ENCODE measurements around the gene ADGRV1.

The ADGRV1 gene

DNA sequence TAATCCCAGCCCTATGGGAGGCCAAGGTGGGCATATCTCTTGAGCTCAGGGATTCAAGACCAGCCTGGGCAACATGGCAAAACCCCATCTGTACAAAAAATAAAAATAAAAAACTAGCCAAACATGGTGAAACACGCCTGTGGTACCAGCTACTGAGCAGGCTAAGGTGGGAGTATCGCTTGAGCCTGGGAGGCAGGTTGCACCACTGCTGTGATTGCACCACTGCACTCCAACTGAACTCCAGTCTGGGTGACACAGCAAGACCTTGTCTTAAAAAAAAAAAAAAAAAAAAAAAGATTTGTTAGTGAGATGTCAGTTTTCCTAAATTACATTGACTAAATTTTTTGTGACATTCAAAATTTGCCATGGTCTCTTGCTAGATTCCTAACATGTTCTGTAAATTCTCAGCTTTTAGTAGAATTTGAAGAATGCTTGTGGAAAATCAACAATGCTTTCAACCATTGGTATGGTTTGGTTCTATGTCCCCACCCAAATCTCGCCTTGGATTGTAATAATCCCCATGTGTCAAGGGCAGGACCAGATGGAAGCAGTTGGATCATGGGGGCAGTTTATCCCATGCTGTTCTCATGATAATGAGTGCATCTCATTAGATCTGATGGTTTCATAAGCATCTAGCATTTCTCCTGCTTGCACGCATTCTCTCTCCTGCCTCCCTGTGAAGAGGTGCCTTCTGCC, 588.5 kb downstream of the ADGRV1 start:
- DNase-seq (ENCODE audit: extremely low read depth, low read depth): no peak
- TF ChIP-seq, protein P1, sequence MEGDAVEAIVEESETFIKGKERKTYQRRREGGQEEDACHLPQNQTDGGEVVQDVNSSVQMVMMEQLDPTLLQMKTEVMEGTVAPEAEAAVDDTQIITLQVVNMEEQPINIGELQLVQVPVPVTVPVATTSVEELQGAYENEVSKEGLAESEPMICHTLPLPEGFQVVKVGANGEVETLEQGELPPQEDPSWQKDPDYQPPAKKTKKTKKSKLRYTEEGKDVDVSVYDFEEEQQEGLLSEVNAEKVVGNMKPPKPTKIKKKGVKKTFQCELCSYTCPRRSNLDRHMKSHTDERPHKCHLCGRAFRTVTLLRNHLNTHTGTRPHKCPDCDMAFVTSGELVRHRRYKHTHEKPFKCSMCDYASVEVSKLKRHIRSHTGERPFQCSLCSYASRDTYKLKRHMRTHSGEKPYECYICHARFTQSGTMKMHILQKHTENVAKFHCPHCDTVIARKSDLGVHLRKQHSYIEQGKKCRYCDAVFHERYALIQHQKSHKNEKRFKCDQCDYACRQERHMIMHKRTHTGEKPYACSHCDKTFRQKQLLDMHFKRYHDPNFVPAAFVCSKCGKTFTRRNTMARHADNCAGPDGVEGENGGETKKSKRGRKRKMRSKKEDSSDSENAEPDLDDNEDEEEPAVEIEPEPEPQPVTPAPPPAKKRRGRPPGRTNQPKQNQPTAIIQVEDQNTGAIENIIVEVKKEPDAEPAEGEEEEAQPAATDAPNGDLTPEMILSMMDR (IDR thresholded peaks at IDR 0.05; ENCODE audit: low read depth, low read length, missing control alignments): no peak
- no peak overlapping the region for H3K4me3 ChIP-seq (replicated peaks; ENCODE audit: low read depth, low read length)

DNA sequence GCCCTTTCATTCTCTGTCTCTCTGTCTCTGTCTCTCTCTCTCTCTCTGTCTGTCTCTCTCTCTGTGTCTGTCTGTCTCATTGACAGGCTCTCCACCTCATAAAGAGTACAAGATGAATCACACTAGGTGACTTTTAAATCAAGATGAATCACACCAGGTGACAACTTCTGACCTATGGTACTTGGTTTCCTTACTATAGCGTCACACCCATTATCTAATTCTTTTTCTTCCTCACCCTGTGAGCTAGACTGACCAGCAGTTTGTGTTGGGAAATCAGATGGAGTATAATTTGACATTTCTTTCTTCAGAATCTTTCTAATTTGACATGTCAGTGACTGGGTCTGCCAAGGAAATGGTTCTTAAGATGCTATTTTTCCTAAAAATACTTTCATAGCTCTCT, 591.6 kb downstream of the ADGRV1 start:
- TF ChIP-seq, protein P1 (IDR thresholded peaks at IDR 0.05; ENCODE audit: low read depth, low read length, missing control alignments): no peak
- H3K4me3 ChIP-seq (replicated peaks; ENCODE audit: low read depth, low read length): no peak overlapping the region
- no peak for DNase-seq (ENCODE audit: extremely low read depth, low read depth)

DNA sequence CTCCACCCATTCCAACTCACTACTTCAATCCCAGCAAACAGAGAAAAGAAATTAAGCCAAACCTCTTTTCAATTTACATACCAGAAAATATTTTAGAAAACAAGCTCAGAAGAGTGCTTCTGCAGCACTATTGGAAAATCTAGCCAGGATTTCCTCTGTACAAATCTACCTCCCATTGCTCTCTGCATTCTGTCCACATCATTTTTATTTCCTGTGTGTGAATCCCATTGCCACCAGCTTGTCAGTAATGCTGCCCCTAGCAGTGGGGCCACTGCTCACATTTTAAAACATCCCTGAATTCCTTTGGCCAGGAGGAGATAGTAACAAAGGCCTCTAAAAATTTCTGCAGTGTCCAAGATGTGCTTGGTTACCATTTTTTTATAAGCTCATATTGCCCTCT, 592.0 kb downstream of the ADGRV1 start:
- no peak overlapping the region for H3K4me3 ChIP-seq (replicated peaks; ENCODE audit: low read depth, low read length)
- no peak for DNase-seq (ENCODE audit: extremely low read depth, low read depth)
- TF ChIP-seq, protein P1 (IDR thresholded peaks at IDR 0.05; ENCODE audit: low read depth, low read length, missing control alignments): no peak

DNA sequence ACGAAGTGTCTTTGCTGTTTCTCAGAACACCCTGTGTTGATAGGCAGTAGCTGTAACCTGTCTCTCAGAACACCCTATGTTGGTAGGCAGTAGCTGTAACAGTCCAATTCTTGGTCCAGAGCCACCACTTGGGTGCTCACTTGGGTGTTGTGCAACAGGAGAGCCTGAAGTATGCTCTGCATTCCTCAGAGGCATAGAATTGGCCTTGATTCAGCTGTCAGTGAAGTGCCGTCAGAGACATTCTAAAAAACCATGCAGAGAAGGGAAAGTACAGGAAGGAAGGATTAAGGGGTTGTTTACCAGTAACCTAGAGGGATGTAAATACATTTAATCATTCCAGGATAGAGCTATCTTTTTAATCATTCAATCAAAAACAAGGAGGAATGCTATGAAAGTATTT, 593.4 kb downstream of the ADGRV1 start:
- peak; percentile 52 for DNase-seq (ENCODE audit: extremely low read depth, low read depth)
- no peak overlapping the region for H3K4me3 ChIP-seq (replicated peaks; ENCODE audit: low read depth, low read length)
- TF ChIP-seq, protein P1 (IDR thresholded peaks at IDR 0.05; ENCODE audit: low read depth, low read length, missing control alignments): no peak

DNA sequence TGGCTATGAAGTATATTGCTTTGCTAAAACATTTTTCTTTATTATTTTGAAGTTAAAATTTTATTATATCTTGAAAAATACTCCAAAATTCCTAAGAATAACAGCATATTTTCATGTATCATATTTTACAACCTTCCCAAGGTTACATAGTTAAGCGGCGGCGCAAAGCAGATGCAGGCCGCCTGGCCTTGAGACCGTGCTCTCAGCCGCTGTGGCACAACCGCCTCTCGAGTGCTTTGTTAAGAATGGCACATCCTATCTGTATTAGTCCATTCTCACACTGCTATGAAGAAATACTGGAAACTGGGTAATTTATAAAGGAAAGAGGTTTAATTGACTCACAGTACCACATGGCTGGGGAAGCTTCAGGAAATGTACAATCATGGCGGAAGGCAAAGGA, 595.7 kb downstream of the ADGRV1 start:
- DNase-seq (ENCODE audit: extremely low read depth, low read depth): no peak
- TF ChIP-seq, protein P1 (IDR thresholded peaks at IDR 0.05; ENCODE audit: low read depth, low read length, missing control alignments): no peak
- no peak overlapping the region for H3K4me3 ChIP-seq (replicated peaks; ENCODE audit: low read depth, low read length)

DNA sequence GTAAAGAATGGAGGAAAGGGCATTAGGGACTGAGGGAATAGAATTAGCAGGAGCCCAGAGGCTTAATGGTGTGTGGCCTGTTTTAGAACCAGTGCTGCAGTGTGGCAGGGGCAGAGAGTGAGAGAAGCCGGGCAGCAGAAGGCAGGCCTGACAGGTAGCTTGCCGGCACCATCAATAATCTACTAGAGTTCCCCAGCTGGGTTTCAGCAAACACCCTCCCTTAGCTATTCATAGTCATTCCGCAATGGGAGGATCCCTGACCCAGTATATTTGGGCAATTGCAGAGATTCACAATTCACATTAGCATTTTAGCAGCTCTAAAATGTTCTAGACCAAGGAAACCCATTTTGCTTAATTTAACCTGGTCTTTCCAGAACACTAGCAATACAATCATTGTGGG, 596.7 kb downstream of the ADGRV1 start:
- TF ChIP-seq, protein P1 (IDR thresholded peaks at IDR 0.05; ENCODE audit: low read depth, low read length, missing control alignments): no peak
- no peak for DNase-seq (ENCODE audit: extremely low read depth, low read depth)
- H3K4me3 ChIP-seq (replicated peaks; ENCODE audit: low read depth, low read length): no peak overlapping the region

DNA sequence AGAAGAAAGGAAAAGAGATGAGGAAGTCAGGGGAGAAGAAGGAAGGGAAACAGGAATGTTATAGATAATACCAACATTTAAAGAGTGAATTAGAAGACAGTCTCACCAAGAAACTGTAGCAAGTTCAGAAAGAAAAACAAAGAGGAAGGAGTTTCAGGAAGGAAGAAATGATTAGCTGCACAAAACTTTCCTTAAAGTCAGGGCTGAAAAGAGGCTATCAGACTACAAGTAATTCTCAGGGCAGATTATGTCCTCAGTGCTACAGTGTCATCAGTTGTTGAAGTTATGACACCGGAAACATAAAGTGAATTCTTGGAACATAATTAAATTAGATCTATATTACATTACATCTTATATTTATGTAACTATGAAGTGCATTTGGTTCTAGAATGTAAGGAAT, 597.6 kb downstream of the ADGRV1 start:
- no peak for DNase-seq (ENCODE audit: extremely low read depth, low read depth)
- H3K4me3 ChIP-seq (replicated peaks; ENCODE audit: low read depth, low read length): no peak overlapping the region
- TF ChIP-seq, protein P1 (IDR thresholded peaks at IDR 0.05; ENCODE audit: low read depth, low read length, missing control alignments): no peak
